Panc1 (cell line): ENCODE results near the gene ARID5B. TPM values are rescaled to one million over a fixed set of nuclear protein-coding genes. Genes with fewer than 3 reads are reported as not detected.

Experiments
- ATAC-seq: fragments of 200-7000 bp; cut with Tn5 transposase; 2 replicates; pipeline ENCODE4 v1.9.1; 2020; ENCODE audit warnings: mild to moderate bottlenecking, moderate library complexity
- BruUV-seq: library from RNA; stranded (reverse); fragments of 400-500 nt; replicated peaks from 2 replicates; lab custom pipeline; 2021; lab: Mats Ljungman, UMichigan
- CTCF ChIA-PET: fragments of 300-600 bp; sonication (Branson Sonifier 250); formaldehyde crosslinking; loops from one replicate; lab custom pipeline; 2022; ENCODE audit warnings: antibody characterized with exemption; lab: Charles Lee
- POLR2A ChIA-PET: fragments of 300-600 bp; sonication (Branson Sonifier 250); formaldehyde crosslinking; loops from one replicate; lab custom pipeline; 2022; ENCODE audit warnings: antibody characterized with exemption; lab: Charles Lee
- DNase-seq: peaks from one replicate; pipeline ENCODE4 v3.0.0-alpha.2; 2010; ENCODE audit warnings: low read depth, low spot score
- H3K27ac ChIP-seq: 2 replicates; pipeline ENCODE4 v1.5.1; 2011; ENCODE audit warnings: mild to moderate bottlenecking, low read length, inconsistent platforms
- H3K27me3 ChIP-seq: fragments of 200-500 bp; sonication (Bioruptor generic); 2 replicates; pipeline ENCODE4 v1.6.0; 2014; ENCODE audit warnings: low read length, inconsistent platforms; ENCODE audit not compliant: control insufficient read depth, insufficient read depth
- H3K36me3 ChIP-seq: fragments of 200-500 bp; sonication (Bioruptor generic); 2 replicates; pipeline ENCODE4 v1.5.1; 2014; ENCODE audit warnings: inconsistent platforms, mild to moderate bottlenecking, low read length, moderate library complexity; ENCODE audit not compliant: control insufficient read depth, insufficient read depth
- H3K4me1 ChIP-seq: 2 replicates; pipeline ENCODE4 v1.5.1; 2011; ENCODE audit warnings: inconsistent platforms, mild to moderate bottlenecking, low read length, moderate library complexity; ENCODE audit not compliant: control insufficient read depth, insufficient read depth
- H3K4me3 ChIP-seq, 2 experiments: 2 replicates each; pipeline ENCODE4 v1.5.1; 2011 to 2012; ENCODE audit warnings: low read depth in 2 of 2, low read length in 2 of 2, mild to moderate bottlenecking in 2 of 2, inconsistent platforms in 1 of 2, moderate library complexity in 1 of 2
- H3K9me3 ChIP-seq: fragments of 200-500 bp; sonication (Bioruptor generic); 2 replicates; pipeline ENCODE4 v1.5.1; 2014; ENCODE audit warnings: low read depth, mild to moderate bottlenecking, inconsistent platforms, low read length, moderate library complexity; ENCODE audit not compliant: control insufficient read depth, insufficient read depth
- POLR2AphosphoS5 ChIP-seq: IDR thresholded peaks from 2 replicates; pipeline ENCODE4 v1.6.1; 2012; ENCODE audit warnings: mild to moderate bottlenecking, low read depth, low read length, moderate library complexity
- SIN3A ChIP-seq: IDR thresholded peaks from 2 replicates; pipeline ENCODE4 v1.6.1; 2012; ENCODE audit warnings: low read depth, mild to moderate bottlenecking, low read length, moderate library complexity, borderline replicate concordance; ENCODE audit not compliant: insufficient read depth
- TCF7L2 ChIP-seq: IDR thresholded peaks from 2 replicates; pipeline ENCODE4 v1.6.1; 2011; ENCODE audit warnings: mild to moderate bottlenecking, low read depth, low read length, inconsistent platforms
- in situ Hi-C: cut with HindIII; loops from 2 replicates; pipeline ENCODE4 v1.10.0; 2016; ENCODE audit warnings: low sequenced_read_pairs, low pct_unique_long_range_greater_than_20kb
- intact Hi-C: fragments of 100-400 bp; cut with micrococcal nuclease; formaldehyde crosslinking; loops from one replicate; pipeline ENCODE4 v1.10.0; 2022; ENCODE audit not compliant: unreplicated experiment
- total RNA-seq: library from RNA; stranded (reverse); gene quantifications from one replicate; pipeline ENCODE4 v1.2.1, GENCODE V29; 2021; ENCODE audit not compliant: unreplicated experiment
- TF ChIP-seq, protein P1 (sequence below), 2 experiments: IDR thresholded peaks; 2 replicates each; pipeline ENCODE4 v1.6.1; 2011 to 2012; ENCODE audit warnings: low read depth in 2 of 2, control low read depth in 1 of 2, low read length in 1 of 2, mild to moderate bottlenecking in 1 of 2, moderate library complexity in 1 of 2; ENCODE audit not compliant: insufficient read depth in 1 of 2
- TF ChIP-seq, protein P2 (sequence below): fragments of 450-650 bp; IDR thresholded peaks from 2 replicates; pipeline ENCODE4 v1.5.1; 2017; ENCODE audit warnings: mild to moderate bottlenecking

ARID5B gene
- total RNA-seq, 1 experiment from 2014 or later = 22.7 TPM

DNA sequence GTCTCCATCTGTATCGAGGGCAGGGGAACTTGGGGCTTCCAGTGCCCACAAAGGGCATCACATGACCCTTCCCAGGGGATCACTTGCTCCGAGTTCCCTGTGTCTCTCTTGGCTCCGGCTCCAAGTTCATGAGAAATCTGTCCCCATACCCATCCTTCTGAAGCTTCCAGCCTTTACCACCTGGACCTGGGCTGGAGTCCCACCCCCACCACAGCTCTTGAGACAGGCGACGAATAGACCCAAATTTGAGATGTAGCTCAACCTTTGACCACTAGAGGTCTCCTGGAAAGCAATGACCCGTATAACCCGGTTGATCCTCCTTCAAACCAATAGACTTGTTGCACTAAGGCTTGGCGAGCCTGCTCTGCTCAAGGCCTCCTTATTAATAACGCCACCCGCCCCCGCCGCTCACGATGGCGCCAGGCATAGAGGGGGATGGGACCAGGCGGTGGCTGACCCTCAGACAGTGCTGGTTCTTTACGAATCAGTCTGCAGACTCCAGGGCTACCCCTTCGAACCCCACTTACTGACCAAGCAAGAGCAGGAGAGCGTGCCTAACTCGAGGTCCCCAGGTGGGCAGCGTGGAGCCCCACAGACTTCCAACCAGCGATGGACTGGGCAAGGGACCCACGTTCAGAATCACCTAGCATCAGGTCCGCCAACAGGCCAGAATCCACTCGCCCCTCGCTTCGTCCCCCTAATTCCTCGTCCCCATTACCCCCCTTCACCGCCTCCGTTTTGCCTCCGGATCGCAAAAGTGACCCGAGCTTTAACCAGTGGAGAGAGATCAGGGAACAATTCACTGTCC is 4.4 kb upstream of the ARID5B start:
- intact Hi-C loops = loop anchor here (5.0 kb wide), 1 partner anchor 145 kb away; no protein-coding TSS in a partner anchor
- ATAC-seq (peak; percentile 53), DNase-seq (peak; percentile 67)
- ChIA-PET POLR2A (interaction anchor here (0.5 to 0.6 kb wide), 2 partner anchors 35 to 306 kb away, joined by 3 read pairs; no protein-coding TSS in a partner anchor), CTCF (interaction anchor here (0.6 to 1.5 kb wide), 12 partner anchors 9 to 691 kb away, joined by 3 to 11 read pairs (median 4); no protein-coding TSS in a partner anchor)
- H3K4me1 ChIP-seq = peaks cover 41% of the 10 kb centered on the region
- H3K27ac ChIP-seq = peak overlapping the region; percentile 100
- TF ChIP-seq, protein P1, sequence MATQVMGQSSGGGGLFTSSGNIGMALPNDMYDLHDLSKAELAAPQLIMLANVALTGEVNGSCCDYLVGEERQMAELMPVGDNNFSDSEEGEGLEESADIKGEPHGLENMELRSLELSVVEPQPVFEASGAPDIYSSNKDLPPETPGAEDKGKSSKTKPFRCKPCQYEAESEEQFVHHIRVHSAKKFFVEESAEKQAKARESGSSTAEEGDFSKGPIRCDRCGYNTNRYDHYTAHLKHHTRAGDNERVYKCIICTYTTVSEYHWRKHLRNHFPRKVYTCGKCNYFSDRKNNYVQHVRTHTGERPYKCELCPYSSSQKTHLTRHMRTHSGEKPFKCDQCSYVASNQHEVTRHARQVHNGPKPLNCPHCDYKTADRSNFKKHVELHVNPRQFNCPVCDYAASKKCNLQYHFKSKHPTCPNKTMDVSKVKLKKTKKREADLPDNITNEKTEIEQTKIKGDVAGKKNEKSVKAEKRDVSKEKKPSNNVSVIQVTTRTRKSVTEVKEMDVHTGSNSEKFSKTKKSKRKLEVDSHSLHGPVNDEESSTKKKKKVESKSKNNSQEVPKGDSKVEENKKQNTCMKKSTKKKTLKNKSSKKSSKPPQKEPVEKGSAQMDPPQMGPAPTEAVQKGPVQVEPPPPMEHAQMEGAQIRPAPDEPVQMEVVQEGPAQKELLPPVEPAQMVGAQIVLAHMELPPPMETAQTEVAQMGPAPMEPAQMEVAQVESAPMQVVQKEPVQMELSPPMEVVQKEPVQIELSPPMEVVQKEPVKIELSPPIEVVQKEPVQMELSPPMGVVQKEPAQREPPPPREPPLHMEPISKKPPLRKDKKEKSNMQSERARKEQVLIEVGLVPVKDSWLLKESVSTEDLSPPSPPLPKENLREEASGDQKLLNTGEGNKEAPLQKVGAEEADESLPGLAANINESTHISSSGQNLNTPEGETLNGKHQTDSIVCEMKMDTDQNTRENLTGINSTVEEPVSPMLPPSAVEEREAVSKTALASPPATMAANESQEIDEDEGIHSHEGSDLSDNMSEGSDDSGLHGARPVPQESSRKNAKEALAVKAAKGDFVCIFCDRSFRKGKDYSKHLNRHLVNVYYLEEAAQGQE (IDR thresholded peaks at IDR 0.05; ENCODE audit: insufficient read depth in 1 of 2, low read depth in 2 of 2, low read length in 1 of 2) = no peak
- TF ChIP-seq SIN3A (no peak), TCF7L2 (no peak), POLR2AphosphoS5 (no peak)
- TF ChIP-seq, protein P2, sequence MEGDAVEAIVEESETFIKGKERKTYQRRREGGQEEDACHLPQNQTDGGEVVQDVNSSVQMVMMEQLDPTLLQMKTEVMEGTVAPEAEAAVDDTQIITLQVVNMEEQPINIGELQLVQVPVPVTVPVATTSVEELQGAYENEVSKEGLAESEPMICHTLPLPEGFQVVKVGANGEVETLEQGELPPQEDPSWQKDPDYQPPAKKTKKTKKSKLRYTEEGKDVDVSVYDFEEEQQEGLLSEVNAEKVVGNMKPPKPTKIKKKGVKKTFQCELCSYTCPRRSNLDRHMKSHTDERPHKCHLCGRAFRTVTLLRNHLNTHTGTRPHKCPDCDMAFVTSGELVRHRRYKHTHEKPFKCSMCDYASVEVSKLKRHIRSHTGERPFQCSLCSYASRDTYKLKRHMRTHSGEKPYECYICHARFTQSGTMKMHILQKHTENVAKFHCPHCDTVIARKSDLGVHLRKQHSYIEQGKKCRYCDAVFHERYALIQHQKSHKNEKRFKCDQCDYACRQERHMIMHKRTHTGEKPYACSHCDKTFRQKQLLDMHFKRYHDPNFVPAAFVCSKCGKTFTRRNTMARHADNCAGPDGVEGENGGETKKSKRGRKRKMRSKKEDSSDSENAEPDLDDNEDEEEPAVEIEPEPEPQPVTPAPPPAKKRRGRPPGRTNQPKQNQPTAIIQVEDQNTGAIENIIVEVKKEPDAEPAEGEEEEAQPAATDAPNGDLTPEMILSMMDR = peak; percentile 88
- peaks cover 3% of the 10 kb centered on the region; the same call in 1 of the 2 replicates for H3K9me3 ChIP-seq
- H3K36me3 ChIP-seq = no peaks in the 10 kb centered on the region; the same call in 1 of the 2 replicates
- in situ Hi-C loops = no loop called here
- peak overlapping the region; percentile 19 to 64 for H3K4me3 ChIP-seq
- no peaks in the 10 kb centered on the region for H3K27me3 ChIP-seq
- BruUV-seq = no TSS peak

DNA sequence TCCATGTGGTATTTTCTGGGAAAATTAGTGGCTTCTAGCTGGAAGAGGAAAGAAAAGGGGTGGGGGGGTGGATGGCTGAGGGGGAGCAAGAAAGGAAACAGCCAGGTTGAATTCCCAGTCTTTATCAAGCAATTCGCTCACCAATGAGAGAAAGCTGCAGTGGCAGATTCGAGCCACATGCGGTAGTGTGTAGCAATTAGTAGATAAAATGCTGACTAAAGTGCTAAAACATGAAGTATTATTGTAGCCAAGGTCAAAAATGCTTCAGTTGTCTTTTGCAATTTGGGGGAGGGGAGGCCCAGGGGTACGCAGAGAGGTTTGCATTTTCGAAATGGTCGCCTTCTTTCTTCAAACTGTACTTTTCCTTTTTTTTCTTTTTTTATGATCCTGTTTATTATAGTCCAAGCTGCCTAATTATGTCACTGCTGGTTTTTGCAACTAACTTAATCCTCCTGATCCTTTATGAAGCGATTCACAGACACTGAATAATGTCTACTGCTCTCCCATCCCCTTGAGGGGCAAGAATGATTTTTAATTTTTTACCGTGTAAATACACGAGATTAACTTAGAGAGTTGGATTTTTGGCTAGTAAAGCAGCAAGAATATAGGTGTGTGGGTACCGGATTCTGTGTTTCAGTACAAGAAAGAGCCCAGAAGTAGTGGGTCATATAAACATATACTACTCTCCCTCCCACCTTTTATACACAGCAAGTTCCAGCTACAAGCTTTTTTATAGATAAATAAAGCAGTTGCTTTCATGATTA is 3.6 kb upstream of the ARID5B start:
- DNase-seq (no peak), ATAC-seq (peak; percentile 27; the same call in 1 of the 2 replicates)
- ChIA-PET CTCF (interaction anchor here (0.6 to 1.5 kb wide), 4 partner anchors 100 to 523 kb away, joined by 3 to 7 read pairs (median 5); no protein-coding TSS in a partner anchor), POLR2A (no interaction called here)
- peaks cover 3% of the 10 kb centered on the region; the same call in 1 of the 2 replicates for H3K9me3 ChIP-seq
- H3K27me3 ChIP-seq = no peaks in the 10 kb centered on the region
- H3K27ac ChIP-seq = peak overlapping the region; percentile 100
- in situ Hi-C loops = no loop called here
- H3K4me1 ChIP-seq = peaks cover 37% of the 10 kb centered on the region
- H3K4me3 ChIP-seq = peak overlapping the region; percentile 19 to 64
- BruUV-seq = no TSS peak
- intact Hi-C loops = loop anchor here (1.0 to 5.0 kb wide), 2 partner anchors 61 to 146 kb away; no protein-coding TSS in a partner anchor
- no peaks in the 10 kb centered on the region; the same call in 1 of the 2 replicates for H3K36me3 ChIP-seq
- TF ChIP-seq, protein P2 = no peak; the same call in 1 of the 2 replicates
- no peak for TF ChIP-seq TCF7L2
